Stomach (tissue), 9 donors: Measurements from ENCODE around the gene EGF. TPM values are rescaled to one million over a fixed set of nuclear protein-coding genes. Genes with fewer than 3 reads are reported as not detected.

Source experiments
- DNase-seq, 2 donors: peaks; one replicate each; pipeline versions ENCODE4 v3.0.0 to v3.0.0-alpha.2; 2013 to 2019
- H3K27ac ChIP-seq, 5 donors: fragments of 200-600 bp in 4 of 5; sonication (generic) in 4 of 5; one replicate each; pipeline ENCODE4 v1.5.1; 2013 to 2019; ENCODE audit warnings: mild to moderate bottlenecking in 1 of 5, moderate library complexity in 1 of 5
- H3K27me3 ChIP-seq, 3 donors: fragments of 200-600 bp; sonication (generic); one replicate each; pipeline ENCODE4 v1.5.1; 2017 to 2019; ENCODE audit warnings: mixed run types in 1 of 3
- H3K36me3 ChIP-seq, 4 donors: fragments of 200-600 bp; sonication (generic); 1 replicate in 3 of 4; 2 replicates in 1 of 4; pipeline ENCODE4 v1.5.1; 2016 to 2019
- H3K4me1 ChIP-seq, 4 donors: fragments of 200-600 bp; sonication (generic); one replicate each; pipeline ENCODE4 v1.5.1; 2016 to 2019
- H3K4me3 ChIP-seq, 4 donors: fragments of 200-600 bp; sonication (generic) in 3 of 4; one replicate each; pipeline ENCODE4 v1.5.1; 2016 to 2019; ENCODE audit warnings: mild to moderate bottlenecking in 1 of 4
- H3K9me3 ChIP-seq, 4 donors: fragments of 200-600 bp; sonication (generic); one replicate each; pipeline ENCODE4 v1.5.1; 2016 to 2019
- CTCF ChIP-seq, 7 experiments: fragments of 450-650 bp in 4 of 7; fragments of 200-600 bp in 3 of 7; sonication (generic) in 3 of 7; IDR thresholded peaks; one replicate each; pipeline ENCODE4 v1.5.1; 2016 to 2019; ENCODE audit warnings: antibody characterized with exemption in 7 of 7, control low read depth in 2 of 7, mild to moderate bottlenecking in 1 of 7
- EP300 ChIP-seq: sonication (generic); formaldehyde crosslinking; IDR thresholded peaks from one replicate; pipeline ENCODE4 v1.6.1; 2017; ENCODE audit warnings: antibody characterized with exemption
- POLR2A ChIP-seq, 4 donors: fragments of 450-650 bp; IDR thresholded peaks; one replicate each; pipeline ENCODE4 v1.6.1; 2016; ENCODE audit warnings: antibody characterized with exemption in 4 of 4, control low read depth in 2 of 4, mild to moderate bottlenecking in 1 of 4, moderate library complexity in 1 of 4
- POLR2AphosphoS5 ChIP-seq, 3 donors: sonication (generic); formaldehyde crosslinking; IDR thresholded peaks; one replicate each; pipeline ENCODE4 v1.6.1; 2016; ENCODE audit warnings: antibody characterized with exemption in 3 of 3
- WGBS, 5 donors: extraction: QIAGEN DNeasy Blood & Tissue Kit in 3 of 5; methylation state at CpG; one replicate each; pipeline versions ENCODE4 v1.1.5 to v1.1.7; 2013 to 2018; 5-methylcytosine and 5-hydroxymethylcytosine counted together
- intact Hi-C: fragments of 100-400 bp; cut with DNase I; formaldehyde crosslinking; loops from one replicate; pipeline ENCODE4 v1.15.1; 2023; ENCODE audit warnings: low total_unique reads
- polyA plus RNA-seq, 3 donors: library from polyadenylated mRNA; stranded (reverse); fragments of 200-250 nt; gene quantifications; one replicate each; pipeline ENCODE4 v1.2.3, GENCODE V29; 2013
- total RNA-seq, 5 donors: library from RNA; depleted of rRNA; stranded (reverse); fragments of >200 nt; gene quantifications; one replicate each; pipeline versions ENCODE4 v1.1.0 to v1.2.3, GENCODE V29; 2014 to 2016
- donor health status: healthy with polysubstance abuse.
- donor health status: Bipolar disorder and iron deficiency.
- donor health status: healthy.

Gene EGF
- total and polyA plus RNA-seq, 8 donors, result 0.20 to 0.37 TPM; not detected in 6

DNA sequence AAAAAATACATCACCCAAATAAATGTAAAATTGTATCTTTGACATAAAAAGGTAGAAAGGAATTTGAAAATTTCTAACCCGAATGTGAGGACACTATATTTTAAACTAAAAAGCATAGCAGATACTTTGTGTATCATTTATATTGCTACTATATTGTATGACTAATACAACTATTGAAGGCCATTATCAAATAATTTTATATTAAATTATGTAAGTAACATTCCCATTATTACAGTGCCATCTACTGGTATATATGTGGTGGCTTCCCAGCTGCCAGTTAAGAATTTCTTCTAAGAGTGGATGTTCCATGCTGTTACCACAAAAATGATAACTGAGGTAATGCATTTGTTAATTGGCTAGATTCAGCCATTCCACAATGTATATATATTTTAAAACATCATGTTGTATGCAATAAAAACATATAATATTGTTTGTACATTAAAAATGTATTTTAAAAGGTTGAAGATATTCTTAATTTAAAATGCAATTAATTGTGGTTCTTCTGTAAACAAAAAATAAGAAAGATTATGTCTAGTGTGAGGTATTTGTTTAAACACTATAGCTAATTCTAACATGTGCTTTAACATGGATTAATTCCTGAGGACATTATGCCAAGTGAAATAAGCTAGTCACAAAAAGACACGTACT lies 65.3 kb downstream of the EGF start:
- Histone ChIP-seq H3K27me3 (peaks cover 0 to 7% (median 0%) of the 10 kb centered on the region in 3 donors), H3K36me3 (no peaks in the 10 kb centered on the region), H3K9me3 (no peaks in the 10 kb centered on the region), H3K4me1 (no peaks in the 10 kb centered on the region), H3K27ac (no peak overlapping the region), H3K4me3 (no peak overlapping the region)
- intact Hi-C loops, result no loop called here
- DNase-seq, result peak in 1 of 2 donors; percentile 43
- 72 to 83% (median 74%) methylated on average over 2 of the region's 2 CpGs for WGBS, 5 donors
- TF ChIP-seq CTCF (IDR thresholded peaks at IDR 0.05) (peak in 5 of 7 experiments; percentile 28 to 58 (median 38)), POLR2A (IDR thresholded peaks at IDR 0.05) (no peak), EP300 (no peak)

DNA sequence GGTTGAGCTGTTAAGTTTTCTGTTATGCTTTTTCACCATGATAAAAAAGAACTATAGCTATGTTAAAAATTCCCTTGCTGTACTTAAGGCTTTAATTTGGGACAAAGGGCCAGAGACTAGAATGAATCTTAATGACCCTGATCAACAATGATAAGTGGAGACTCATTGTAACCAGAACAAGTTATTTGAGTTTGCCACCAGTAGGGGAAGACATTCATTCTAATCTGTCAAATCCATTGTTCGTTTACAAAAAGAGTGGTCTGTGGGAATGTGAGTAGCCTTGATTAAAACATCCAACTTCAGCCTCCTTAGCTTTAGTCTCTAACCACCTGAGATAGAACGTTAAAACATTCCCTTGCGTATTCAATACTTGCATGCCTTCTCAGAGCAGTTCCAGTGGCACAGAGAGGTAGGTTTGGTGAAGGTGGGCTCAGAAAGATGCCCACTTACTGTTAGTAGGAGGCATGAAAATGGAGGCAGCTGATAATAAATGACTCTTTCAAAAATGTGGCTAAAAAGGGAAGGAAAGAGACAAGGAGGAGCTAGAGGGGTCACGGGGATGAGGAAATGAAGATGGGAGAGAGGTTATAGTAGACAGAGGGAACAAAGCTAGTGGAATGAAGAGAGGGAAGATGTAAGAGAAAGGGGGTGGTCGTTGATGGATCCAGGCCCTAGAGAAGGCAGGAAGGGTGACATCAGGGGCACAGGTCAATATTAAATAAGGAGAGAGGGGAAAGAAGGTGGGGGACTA lies 66.2 kb downstream of the EGF start:
- Histone ChIP-seq H3K4me3 (no peak overlapping the region), H3K9me3 (no peaks in the 10 kb centered on the region), H3K27ac (no peak overlapping the region), H3K4me1 (no peaks in the 10 kb centered on the region), H3K36me3 (no peaks in the 10 kb centered on the region), H3K27me3 (peaks cover 0 to 7% (median 0%) of the 10 kb centered on the region in 3 donors)
- WGBS, 5 donors, result 33 to 40% (median 37%) methylated on average over 5 of the region's 5 CpGs
- intact Hi-C loops, result no loop called here
- TF ChIP-seq CTCF (IDR thresholded peaks at IDR 0.05) (no peak), POLR2AphosphoS5 (IDR thresholded peaks at IDR 0.05) (no peak), POLR2A (IDR thresholded peaks at IDR 0.05) (no peak), EP300 (no peak)
- no peak for DNase-seq

GRCh38 chr4:109979920-109980717 lies 67.4 kb downstream of the EGF start:
- peaks cover 0 to 7% (median 0%) of the 10 kb centered on the region in 3 donors for H3K27me3 ChIP-seq
- no peak for TF ChIP-seq POLR2AphosphoS5 (IDR thresholded peaks at IDR 0.05)
- no peak for TF ChIP-seq POLR2A (IDR thresholded peaks at IDR 0.05)
- no peak for TF ChIP-seq CTCF (IDR thresholded peaks at IDR 0.05)
- TF ChIP-seq EP300, result no peak
- intact Hi-C loops, result loop anchor here (10.0 kb wide), 1 partner anchor 565 kb away; no protein-coding TSS in a partner anchor
- no peak for DNase-seq
- H3K4me1 ChIP-seq, result no peaks in the 10 kb centered on the region
- H3K4me3 ChIP-seq, result no peak overlapping the region
- no peaks in the 10 kb centered on the region for H3K9me3 ChIP-seq
- WGBS, 5 donors, result 76 to 84% (median 79%) methylated on average over 5 of the region's 5 CpGs
- H3K27ac ChIP-seq, result no peak overlapping the region
- no peaks in the 10 kb centered on the region for H3K36me3 ChIP-seq

DNA sequence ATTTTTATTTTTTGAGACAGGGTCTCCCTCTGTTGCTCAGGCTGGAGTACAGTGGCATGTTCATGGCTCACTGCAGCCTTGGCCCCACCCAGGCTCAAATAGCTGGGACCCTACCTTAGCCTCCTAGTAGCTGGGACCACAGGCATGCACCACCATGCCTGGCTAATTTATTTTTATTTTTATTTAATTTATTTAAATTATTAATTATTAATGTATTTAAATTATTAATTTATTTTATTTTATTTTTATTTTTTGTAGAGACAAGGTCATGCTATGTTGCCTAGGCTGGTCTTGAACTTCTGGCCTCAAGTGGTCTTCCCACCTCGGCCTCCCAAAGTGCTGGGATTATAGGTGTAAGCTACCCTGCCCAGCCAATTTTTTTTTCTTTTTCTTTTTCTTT lies 69.3 kb downstream of the EGF start:
- no peaks in the 10 kb centered on the region for H3K4me1 ChIP-seq
- no peaks in the 10 kb centered on the region for H3K36me3 ChIP-seq
- TF ChIP-seq EP300 (no peak), POLR2AphosphoS5 (IDR thresholded peaks at IDR 0.05) (no peak), POLR2A (IDR thresholded peaks at IDR 0.05) (no peak), CTCF (IDR thresholded peaks at IDR 0.05) (no peak)
- DNase-seq, result no peak
- no peak overlapping the region for H3K27ac ChIP-seq
- H3K27me3 ChIP-seq, result peaks cover 0 to 7% (median 0%) of the 10 kb centered on the region in 3 donors
- 82 to 100% (median 93%) methylated on average over 1 of the region's 1 CpG for WGBS, 5 donors
- no peak overlapping the region for H3K4me3 ChIP-seq
- intact Hi-C loops, result loop anchor here (10.0 kb wide), 1 partner anchor 567 kb away; no protein-coding TSS in a partner anchor
- H3K9me3 ChIP-seq, result no peaks in the 10 kb centered on the region
